Measurements from ENCODE around the gene WWOX.

WWOX gene

DNA sequence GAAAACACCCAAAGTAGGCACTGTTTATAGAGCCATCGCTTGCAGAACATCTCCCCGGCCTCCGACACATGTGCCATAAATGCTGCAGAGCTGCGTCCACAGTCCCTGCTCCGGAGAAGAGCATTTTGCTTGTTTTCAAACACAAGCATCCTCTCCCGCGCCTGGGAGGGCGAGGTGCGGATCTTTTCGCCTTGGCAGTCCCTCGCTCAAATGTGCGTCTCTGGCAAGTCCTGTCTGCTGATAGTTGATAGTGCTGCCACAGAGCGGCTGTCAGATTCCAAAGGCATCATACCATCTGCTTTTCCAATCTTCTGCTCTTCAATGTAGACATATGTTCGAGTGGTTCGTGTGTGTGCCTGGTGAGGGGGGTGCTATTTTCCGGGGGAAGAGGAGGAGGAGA lies 897.3 kb downstream of the WWOX start:
- no peak for DNase-seq (ENCODE audit: low read depth in 2 of 2, low spot score in 1 of 2)

DNA sequence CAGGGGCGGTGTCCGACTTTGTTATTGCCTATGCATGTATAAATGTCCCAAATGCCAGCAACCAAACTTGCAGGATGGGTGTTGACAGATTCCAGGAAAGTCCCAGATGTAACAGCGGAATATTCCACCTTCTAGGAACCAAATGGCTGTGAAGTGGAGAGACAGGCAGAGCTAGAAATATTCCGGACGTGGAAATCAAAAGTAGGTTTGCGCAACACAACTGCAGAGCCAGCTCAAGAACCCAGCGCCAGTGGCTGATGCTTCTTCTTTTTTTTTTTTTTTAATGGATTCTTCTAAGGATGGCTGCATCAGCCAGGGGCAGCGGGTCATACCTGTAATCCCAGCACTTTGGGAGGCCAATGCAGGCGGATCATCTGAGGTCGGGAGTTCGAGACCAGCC lies 899.4 kb downstream of the WWOX start:
- DNase-seq (ENCODE audit: low read depth in 2 of 2, low spot score in 1 of 2): no peak

DNA sequence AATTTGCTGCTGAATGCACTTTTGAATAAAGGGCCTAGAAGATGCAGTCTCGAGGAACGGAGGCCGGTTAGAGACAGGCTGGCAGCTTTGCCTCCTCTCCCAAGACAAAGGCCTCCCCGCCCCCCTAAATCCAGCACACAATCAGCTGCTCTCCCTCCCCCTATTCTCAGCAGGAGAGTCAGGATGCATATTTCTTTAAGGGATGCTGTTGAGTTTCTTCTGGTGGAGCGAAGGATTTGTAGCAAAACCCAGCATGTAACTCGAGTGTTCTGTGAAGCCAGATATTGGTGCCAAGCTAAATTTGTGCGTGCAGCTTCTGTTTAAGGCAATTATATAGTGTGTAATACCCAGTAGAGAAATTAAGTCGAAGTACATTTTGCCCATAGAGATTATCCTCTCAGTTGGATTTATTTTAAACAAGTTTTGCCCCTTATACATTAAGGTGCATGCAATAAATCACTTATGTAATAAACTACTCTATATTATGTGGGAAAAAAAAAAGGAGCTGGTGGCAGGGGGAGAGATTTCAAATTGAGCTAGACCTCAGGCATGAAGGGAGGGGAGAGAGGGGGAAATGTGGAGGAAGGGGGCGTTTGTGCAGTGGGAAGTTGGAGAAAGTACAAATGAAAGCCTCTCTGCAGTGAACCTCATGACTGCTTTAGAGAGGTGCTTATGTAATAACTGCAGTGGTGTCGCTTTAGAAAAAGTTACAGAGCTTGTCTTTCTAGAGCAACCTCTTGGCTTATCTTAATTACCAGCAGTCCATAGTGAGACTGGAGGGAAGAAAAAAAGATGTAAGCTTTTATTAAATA lies 901.9 kb downstream of the WWOX start:
- no peak for DNase-seq (ENCODE audit: low read depth in 2 of 2, low spot score in 1 of 2)

DNA sequence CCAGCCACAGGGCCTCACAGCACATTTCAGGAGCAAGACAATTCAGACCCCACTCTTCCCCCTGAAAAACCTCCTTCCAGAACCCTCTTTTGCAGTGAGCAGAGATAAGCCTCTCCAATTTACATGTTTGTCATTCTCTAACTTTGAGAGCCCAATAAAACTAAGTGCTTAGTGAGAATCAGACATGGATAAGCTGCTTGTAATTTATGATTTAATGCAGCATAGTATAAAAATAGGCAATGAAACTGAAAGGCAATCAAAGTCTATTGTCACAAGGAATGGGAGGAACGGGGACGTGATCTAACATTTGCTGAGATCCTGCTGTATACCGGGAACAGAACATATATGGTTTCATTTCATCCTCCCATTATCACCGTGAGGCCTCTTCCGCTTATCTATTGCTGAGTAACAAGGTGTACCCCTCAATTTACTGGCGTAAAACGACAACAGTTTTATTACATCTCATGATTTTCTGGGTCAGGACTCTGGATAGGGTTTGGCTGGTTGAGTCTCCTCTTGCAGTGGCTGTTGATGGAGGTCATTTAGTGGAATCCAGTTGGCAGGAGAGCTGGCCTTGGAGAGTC lies 903.7 kb downstream of the WWOX start:
- DNase-seq (ENCODE audit: low read depth in 2 of 2, low spot score in 1 of 2): no peak

DNA sequence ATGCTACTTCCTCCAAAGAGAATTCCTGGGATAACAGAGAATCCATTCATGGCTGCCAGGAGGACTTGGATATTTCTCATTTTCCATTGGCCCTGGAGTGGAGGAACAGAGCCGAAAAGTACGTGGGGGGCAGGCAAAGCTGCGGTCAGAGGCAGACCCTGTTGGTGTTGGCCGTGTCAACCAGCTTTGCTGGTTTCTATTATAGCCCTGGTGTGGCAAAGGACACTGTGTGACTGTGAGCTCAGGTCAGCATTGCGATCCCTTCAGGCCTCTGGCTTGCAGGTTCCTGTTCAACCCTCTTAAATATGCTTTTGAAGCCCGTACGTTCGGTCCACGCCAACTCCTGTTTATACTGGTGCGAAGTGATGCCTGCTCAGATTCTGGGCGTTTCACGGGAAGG lies 904.9 kb downstream of the WWOX start:
- no peak for DNase-seq (ENCODE audit: low read depth in 2 of 2, low spot score in 1 of 2)

DNA sequence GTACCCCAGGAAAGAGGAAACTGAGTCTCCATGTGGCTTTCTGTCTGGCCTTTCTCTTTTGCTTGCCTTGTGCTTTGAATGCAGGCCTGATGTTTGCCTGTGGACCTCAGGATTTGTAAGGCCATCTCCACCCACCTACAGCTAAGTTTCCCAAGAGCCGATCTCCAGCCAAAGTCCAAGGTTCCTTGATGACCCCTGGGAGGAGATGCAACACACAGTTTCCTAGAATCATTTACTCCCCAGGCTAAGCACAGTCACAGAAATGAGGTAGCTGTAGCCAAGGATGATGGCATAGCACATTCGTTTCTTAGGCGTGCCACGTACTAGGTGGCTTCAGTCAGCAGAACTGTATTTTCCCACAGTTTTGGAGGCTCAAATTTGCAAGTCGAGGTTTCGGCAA lies 905.6 kb downstream of the WWOX start:
- no peak for DNase-seq (ENCODE audit: low read depth in 2 of 2, low spot score in 1 of 2)

DNA sequence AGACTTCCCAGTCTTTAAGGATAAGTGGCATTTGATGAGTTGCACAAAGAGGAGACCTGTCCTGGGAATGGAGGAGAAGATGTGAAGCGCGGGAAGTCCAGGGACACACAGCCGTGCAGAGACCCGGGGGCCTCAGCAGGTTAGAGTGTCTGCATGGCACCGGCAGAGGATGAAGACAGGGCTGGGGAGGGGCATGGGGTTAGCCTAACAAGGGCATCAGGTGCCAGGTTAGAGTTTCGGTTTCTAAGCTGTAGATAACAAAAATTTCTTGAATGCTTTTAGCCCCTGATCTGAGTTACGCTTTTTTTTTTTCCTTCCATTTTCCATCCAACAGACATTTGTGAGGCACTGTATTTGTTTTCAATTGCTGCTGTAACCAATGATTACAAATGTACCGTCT lies 906.8 kb downstream of the WWOX start:
- no peak for DNase-seq (ENCODE audit: low read depth in 2 of 2, low spot score in 1 of 2)

DNA sequence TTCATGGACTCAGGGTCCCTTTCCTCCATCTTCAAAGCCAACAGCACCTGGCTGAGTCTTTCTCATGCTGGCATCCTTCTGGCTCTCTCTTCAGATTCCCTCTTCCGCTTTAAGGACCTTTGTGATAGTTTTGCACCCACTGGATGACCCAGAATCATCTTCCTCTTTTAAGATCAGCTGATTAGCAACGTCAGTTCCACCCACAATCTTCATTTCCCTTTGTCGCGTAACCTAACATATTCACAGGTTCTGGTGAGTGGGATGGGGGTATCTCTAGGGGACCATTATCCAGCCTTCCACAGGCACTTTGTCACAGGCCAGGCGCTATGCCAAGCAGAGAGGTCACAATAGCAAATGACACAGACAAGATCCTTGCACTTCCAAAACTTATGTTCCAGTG lies 907.3 kb downstream of the WWOX start:
- no peak for DNase-seq (ENCODE audit: low read depth in 2 of 2, low spot score in 1 of 2)

DNA sequence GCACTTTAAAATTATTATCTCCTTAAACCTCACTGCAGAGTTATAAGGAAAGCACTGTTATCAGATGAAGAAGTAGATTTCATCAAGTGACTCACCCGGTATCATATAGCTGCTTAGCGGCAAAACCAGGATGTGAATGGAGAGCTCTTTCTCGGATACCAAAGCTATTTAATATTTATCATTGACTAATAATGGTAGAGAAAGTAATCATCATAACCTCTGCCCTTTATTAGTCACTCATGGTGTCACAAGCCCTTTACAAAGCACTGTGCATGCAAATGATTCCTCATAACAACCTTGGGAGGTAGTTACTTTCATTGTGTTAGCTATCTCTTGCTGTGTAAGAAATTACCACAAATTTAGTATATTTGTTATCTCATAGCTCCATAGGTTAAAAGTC lies 908.2 kb downstream of the WWOX start:
- DNase-seq (ENCODE audit: low read depth in 2 of 2, low spot score in 1 of 2): no peak

DNA sequence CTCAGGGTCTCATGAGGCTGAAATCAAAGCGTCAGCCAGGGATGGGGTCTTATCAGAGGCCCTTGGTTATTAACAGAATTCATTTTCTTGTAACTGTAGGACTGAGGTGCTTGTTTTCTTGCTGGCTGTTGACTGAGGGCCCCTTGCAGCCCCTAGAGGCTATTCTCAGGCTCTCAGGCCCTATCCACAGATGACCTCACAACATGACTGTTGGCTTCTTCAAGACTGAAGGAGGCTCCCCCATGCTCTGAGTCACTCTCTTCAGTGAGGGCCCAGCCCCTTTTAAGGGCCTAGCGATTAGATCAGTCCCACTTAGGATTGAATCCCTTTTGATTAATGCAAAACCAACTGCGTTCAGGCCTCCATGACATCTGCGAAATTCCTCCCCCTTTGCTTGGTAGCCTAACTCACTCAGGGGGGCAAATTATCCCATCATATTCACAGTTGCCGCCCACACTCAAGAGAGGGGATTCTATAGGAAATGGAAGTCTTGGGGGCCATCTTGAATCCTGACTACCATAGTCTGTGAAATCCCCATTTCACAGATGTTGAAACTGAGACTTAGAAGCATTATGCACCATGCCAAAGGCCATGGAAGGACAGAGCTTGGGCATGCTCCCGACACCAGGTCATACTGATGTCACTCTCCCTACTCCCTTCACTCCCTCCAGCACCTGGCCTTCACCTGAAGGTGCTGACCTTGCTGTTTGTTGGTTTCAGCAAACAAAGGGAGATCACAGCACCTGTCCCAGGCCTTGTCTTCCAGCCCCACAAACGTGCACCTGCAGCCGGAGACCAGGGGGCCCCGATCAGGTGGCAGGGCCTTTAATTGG lies 908.8 kb downstream of the WWOX start:
- no peak for DNase-seq (ENCODE audit: low read depth in 2 of 2, low spot score in 1 of 2)

DNA sequence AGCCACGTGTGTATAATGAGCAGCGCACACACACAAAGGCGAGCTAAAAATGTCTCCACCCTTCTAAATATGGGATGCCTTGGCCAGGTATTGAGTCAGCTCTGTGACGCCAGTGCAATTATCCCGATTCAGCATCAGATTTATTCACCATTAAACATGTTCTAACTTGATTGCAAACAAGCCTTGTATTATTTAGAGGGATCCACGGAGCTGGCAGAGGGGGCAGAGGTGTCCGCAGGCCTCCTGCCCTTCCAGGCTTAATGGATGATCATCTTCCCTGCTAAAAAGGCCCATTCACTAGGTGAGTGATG lies 909.4 kb downstream of the WWOX start:
- no peak for DNase-seq (ENCODE audit: low read depth in 2 of 2, low spot score in 1 of 2)

DNA sequence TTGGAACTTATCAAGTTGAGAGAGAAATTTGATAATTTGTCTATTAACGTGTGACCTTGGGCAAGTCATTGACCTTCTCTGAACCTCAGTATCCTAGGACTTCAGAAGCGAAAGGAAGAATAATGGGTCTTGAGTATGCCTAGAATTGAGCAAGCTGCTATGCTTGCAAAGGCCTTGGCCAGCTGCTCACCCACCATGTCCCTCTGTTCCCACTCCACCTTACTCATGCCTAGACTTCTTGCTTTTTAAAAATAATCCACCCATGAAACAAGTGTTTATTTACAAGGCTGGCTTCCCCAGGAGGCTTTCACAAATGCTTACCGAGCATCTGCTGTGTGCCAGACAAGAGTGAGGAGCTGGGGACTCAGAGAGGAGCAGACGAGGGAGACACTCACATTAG lies 910.4 kb downstream of the WWOX start:
- DNase-seq (ENCODE audit: low read depth in 2 of 2, low spot score in 1 of 2): no peak

DNA sequence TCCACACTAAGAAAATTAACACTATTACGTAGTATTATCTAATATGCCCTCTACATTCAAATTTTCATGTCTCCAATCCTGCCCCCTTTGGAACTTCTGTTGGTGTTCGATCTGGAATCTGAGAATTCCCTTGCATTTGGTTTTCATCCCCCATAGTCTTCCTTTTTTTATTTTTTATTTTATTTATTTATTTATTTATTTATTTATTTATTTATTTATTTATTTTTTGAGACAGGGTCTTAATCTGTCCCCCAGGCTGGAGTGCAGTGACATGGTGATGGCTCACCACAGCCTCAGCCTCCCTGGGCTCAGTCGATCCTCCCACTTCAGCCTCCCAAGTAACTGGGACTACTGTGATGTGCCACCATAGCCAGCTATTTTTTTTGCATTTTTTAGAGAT lies 911.8 kb downstream of the WWOX start:
- no peak for DNase-seq (ENCODE audit: low read depth in 2 of 2, low spot score in 1 of 2)

DNA sequence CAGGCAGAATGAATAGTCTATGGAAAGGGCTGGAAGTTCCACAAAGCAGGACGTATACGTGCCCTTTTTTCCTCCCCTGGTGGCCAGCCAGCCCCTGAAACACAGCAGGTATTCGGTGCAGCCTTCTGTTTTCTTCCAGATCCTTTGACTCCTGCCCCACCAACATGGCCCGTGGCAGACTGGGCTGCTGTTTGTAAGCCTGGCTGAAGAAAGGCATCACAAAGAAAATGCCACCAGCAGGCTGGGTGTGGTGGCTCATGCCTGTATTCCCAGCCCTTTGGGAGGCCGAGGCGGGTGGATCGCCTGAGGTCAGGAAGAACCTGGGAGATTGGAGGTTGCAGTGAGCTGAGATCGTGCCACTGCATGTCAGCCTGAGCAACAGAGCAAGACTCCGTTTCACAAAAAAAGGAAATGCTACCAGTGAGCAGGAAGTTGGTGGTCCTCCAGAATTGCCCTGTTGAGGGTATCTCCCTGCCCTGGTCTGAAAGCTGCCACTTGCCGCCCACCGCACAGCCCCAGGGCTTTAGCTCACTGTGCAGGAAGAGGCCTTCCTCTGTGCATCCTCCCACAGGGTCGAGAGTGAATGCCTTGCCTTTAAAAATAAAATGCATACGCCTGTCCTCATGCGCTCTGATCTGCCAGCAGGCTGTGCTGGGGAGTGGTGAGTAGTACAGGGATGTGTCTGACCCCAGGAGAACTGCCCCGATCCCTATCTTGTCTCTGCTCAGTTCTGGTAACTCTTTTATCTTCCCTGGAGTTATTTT lies 913.4 kb downstream of the WWOX start:
- DNase-seq (ENCODE audit: low read depth in 2 of 2, low spot score in 1 of 2): no peak

DNA sequence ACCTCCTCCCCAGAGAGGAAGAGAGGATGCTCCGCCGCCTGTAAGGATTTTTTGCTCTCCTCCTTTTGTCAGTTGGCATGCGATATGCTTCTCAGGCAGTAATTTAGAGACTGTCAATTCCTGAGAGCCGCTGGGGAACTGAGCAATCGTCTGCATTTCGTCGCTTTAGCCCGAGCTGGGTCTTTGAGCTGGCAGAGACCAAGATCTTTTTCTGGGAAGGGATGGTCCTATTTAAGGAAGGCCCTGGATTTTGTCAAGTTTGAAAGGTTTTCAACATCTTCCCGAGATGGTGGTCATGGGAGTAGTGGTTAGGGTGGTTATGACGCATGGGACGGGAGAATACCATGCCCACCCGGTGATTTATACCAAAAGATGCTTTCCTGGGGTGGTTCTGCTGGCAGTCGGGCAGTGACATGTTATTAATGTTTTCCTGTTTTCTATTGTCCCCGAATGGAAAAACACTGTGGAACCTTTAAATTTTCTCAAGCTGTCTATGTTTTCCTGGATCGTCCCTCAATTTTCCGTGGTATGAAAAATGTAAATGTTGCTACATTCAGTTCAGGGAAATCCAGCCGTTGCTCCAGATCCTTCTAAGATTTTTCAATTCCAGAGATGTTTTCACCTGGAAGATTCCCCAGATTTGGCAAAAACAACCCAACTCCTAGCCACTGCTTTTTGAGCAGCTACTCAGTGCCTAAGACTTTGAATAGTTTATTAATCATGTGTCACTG lies 914.6 kb downstream of the WWOX start:
- no peak for DNase-seq (ENCODE audit: low read depth in 2 of 2, low spot score in 1 of 2)

DNA sequence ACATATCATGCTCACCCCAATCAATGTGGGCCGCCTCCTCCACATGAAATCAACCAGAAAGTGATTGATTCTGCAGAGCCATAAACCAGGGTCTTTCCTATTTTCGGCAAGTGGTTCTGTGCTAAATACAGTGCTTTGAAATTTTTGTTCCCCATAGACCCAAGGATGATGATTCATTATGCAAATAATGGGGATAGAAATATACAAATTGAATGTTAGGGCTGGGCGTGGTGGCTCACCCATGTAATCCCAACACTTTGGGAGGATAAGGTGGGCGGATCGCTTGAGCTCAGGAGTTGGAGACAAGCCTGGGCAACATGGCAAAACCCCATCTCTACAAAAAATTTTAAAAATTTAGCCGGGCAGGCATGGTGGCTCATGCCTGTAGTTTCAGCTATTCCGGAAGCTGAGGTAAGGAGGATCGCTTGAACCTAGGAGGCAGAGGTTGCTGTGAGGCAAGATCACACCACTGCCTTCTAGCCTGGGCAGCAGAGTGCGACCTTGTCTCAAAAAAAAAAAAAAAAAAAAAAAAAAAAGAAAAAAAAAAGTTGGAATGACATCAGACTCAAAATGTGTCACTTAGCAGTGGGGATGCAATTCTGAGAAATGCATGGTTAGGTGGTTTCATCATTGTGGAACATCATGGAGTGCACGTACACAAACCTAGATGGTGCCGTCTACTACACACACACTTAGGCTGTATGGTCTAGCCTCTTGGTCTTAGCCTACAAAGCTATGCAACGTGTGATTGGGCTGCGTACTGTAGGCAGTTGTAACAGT lies 919.4 kb downstream of the WWOX start:
- no peak for DNase-seq (ENCODE audit: low read depth in 2 of 2, low spot score in 1 of 2)

DNA sequence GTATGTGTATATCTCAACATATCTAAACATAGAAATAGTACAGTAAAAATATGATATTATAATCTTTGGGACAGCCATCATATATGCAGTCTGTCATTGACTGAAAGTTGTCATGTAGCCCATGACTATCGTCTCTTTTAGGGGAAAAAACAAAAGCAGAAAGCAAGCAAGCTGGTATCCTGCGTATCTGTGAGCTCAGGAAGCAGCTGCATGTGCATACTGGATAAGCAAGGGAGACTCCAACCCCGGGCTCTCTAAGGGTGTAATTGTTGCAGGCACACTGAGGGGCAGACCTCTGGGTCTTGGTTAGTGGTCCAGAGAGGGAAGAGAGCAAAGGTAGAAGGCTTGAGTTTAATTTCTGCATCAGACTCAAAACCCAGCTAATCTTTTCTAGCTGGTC lies 920.0 kb downstream of the WWOX start:
- DNase-seq (ENCODE audit: low read depth in 2 of 2, low spot score in 1 of 2): no peak

DNA sequence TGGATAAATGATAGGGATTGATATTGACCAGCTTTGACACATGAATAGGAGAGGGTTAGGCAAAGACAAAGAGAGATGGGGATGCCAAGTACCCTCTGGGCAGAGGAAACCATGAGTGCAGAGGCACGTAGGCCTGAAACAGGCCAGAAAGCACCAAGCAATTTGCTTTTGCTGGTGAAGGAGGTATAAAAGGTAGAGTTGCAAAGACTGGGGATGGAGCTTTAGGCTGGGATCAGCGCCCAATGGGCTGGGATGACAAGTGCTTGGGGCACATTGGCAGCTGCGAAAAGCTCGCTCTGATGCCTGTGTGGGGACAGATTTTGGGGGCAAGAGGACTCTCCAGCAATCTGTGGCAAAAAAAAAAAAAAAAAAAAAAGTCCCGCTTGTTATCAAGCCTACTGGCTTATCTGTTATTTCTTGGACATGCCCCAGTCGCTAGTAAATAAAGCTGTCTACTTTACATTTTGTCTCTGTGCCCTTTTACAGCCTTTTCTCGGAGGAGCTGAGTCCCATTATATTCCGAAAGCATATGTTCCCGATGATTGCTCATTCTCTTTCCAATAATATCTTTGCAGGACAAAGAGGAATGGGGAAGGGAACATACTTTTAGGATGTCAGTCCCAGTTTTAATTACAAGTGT lies 922.7 kb downstream of the WWOX start:
- no peak for DNase-seq (ENCODE audit: low read depth in 2 of 2, low spot score in 1 of 2)

DNA sequence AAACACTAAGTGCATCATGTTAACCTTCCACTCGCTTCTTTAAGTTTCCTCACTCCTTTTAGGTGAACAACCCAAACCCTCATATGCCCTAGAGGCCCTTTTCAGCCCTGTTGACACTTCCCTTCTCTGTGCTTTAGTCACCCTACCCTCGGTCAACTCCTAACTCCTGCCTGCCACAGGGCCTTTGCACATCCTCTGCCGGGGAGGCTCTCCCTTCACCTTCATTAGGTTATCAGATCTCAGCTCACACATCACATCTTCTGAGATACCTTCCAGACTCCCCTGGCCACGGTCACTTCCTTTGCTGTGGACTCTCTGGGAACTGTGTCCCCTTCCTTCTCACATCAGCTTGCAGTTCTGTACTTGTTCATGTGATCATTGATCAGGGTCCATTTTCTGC lies 926.7 kb downstream of the WWOX start:
- DNase-seq (ENCODE audit: low read depth in 2 of 2, low spot score in 1 of 2): no peak

DNA sequence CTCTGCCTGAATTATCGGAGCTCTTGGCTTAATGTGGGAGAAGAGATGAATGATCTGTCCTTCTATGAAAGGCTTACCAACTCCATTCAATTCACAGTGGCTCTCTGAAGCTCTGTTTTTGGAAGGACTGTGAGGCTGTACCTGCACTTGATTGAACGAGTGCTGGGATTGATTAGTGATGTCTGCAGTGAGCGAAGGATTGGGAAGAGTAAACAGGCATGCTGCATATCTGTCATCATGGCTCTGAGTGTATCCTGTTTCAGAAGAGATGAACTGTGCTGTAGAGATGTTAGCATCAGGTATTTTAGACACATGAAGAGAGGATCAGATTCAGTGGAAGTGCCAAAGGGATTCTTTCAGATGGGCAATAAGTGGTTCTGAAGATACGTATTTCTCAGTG lies 937.1 kb downstream of the WWOX start:
- no peak for DNase-seq (ENCODE audit: low read depth in 2 of 2, low spot score in 1 of 2)
